A549 (cell line): ENCODE measurements around the gene SEMA5A.

ENCODE experiments used
- CTCF ChIP-seq: fragments of >200 bp; sonication (Bioruptor Twin); formaldehyde crosslinking; IDR thresholded peaks from 3 replicates; pipeline ENCODE4 v1.5.1; 2016
- EP300 ChIP-seq, 2 experiments: fragments of >200 bp; sonication (Bioruptor Twin); formaldehyde crosslinking; IDR thresholded peaks; 2 replicates in 1 of 2; 3 replicates in 1 of 2; pipeline ENCODE4 v1.6.1; 2016 to 2017
- POLR2A ChIP-seq: IDR thresholded peaks from 2 replicates; pipeline ENCODE4 v1.6.1; 2012; ENCODE audit warnings: mild to moderate bottlenecking, low read length
- REST ChIP-seq: fragments of 200-600 bp; sonication (generic); IDR thresholded peaks from 2 replicates; pipeline ENCODE4 v1.6.1; 2016; ENCODE audit warnings: antibody characterized with exemption, mild to moderate bottlenecking, moderate library complexity
- SMC3 ChIP-seq: fragments of >200 bp; sonication (Bioruptor Twin); formaldehyde crosslinking; IDR thresholded peaks from 3 replicates; pipeline ENCODE4 v1.6.1; 2018; ENCODE audit warnings: inconsistent platforms

GRCh38 chr5:9332026-9332425 lies 213.8 kb downstream of the SEMA5A start:
- TF ChIP-seq CTCF (no peak), POLR2A (no peak), EP300 (IDR thresholded peaks at IDR 0.05) (no peak), REST (no peak), SMC3 (no peak)
